H9 (cell line): ENCODE results near the gene HMOX2. TPM values are rescaled to one million over a fixed set of nuclear protein-coding genes. Genes with fewer than 3 reads are reported as not detected.

Experiments
- DNase-seq: peaks from one replicate; pipeline ENCODE4 v3.0.0-alpha.2; 2017
- H2AFZ ChIP-seq: one replicate; pipeline ENCODE4 v1.6.1; 2013; ENCODE audit warnings: mild to moderate bottlenecking, low read length, control low read depth, moderate library complexity
- H2AK5ac ChIP-seq: 2 replicates; pipeline ENCODE4 v1.6.1; 2013; ENCODE audit warnings: low read length, control low read depth, mixed read lengths; ENCODE audit not compliant: insufficient read length
- H2BK120ac ChIP-seq: one replicate; pipeline ENCODE4 v1.6.1; 2013; ENCODE audit warnings: low read depth, mild to moderate bottlenecking, low read length, control low read depth, inconsistent platforms; ENCODE audit not compliant: poor library complexity, severe bottlenecking
- H2BK12ac ChIP-seq: 2 replicates; pipeline ENCODE4 v1.6.1; 2013; ENCODE audit warnings: low read length, control low read depth, mixed read lengths, low read depth; ENCODE audit not compliant: insufficient read length
- H2BK15ac ChIP-seq: 2 replicates; pipeline ENCODE4 v1.6.1; 2013; ENCODE audit warnings: low read depth, low read length, control low read depth
- H2BK20ac ChIP-seq: one replicate; pipeline ENCODE4 v1.6.1; 2013; ENCODE audit warnings: low read depth, mild to moderate bottlenecking, low read length, control low read depth, inconsistent platforms; ENCODE audit not compliant: poor library complexity, severe bottlenecking
- H2BK5ac ChIP-seq: 2 replicates; pipeline ENCODE4 v1.6.1; 2013; ENCODE audit warnings: low read length, control low read depth, mixed read lengths; ENCODE audit not compliant: insufficient read length
- H3K14ac ChIP-seq: 2 replicates; pipeline ENCODE4 v1.6.1; 2013; ENCODE audit warnings: low read length, control low read depth; ENCODE audit not compliant: insufficient read depth
- H3K18ac ChIP-seq: 2 replicates; pipeline ENCODE4 v1.6.1; 2013; ENCODE audit warnings: low read depth, mild to moderate bottlenecking, mixed read lengths, low read length, control low read depth; ENCODE audit not compliant: insufficient read length
- H3K23ac ChIP-seq: 2 replicates; pipeline ENCODE4 v1.6.1; 2013; ENCODE audit warnings: low read length, control low read depth, mixed read lengths, low read depth; ENCODE audit not compliant: insufficient read length
- H3K23me2 ChIP-seq: 2 replicates; pipeline ENCODE4 v1.6.1; 2013; ENCODE audit warnings: low read depth, mild to moderate bottlenecking, mixed read lengths, low read length, control low read depth; ENCODE audit not compliant: insufficient read length, poor library complexity, severe bottlenecking
- H3K27ac ChIP-seq: 2 replicates; pipeline ENCODE4 v1.5.1; 2013; ENCODE audit warnings: low read length, control low read depth, mixed read lengths, low read depth; ENCODE audit not compliant: insufficient read length
- H3K27me3 ChIP-seq: 2 replicates; pipeline ENCODE4 v1.6.1; 2013; ENCODE audit warnings: low read length, control low read depth, inconsistent platforms; ENCODE audit not compliant: insufficient read depth
- H3K4ac ChIP-seq: 2 replicates; pipeline ENCODE4 v1.6.1; 2013; ENCODE audit warnings: low read depth, mild to moderate bottlenecking, control low read depth, inconsistent platforms, low read length, moderate library complexity
- H3K4me1 ChIP-seq: 2 replicates; pipeline ENCODE4 v1.6.1; 2013; ENCODE audit warnings: low read length, control low read depth, inconsistent platforms; ENCODE audit not compliant: insufficient read depth
- H3K4me2 ChIP-seq: 2 replicates; pipeline ENCODE4 v1.6.1; 2013; ENCODE audit warnings: low read length, control low read depth, mixed read lengths; ENCODE audit not compliant: insufficient read length, insufficient read depth
- H3K56ac ChIP-seq: 2 replicates; pipeline ENCODE4 v1.6.1; 2013; ENCODE audit warnings: low read depth, mild to moderate bottlenecking, mixed read lengths, low read length, control low read depth; ENCODE audit not compliant: insufficient read length
- H3K79me1 ChIP-seq: 2 replicates; pipeline ENCODE4 v1.6.1; 2013; ENCODE audit warnings: low read depth, mild to moderate bottlenecking, moderate library complexity, low read length, control low read depth, inconsistent platforms; ENCODE audit not compliant: insufficient read depth, poor library complexity, severe bottlenecking
- H3K79me2 ChIP-seq: 2 replicates; pipeline ENCODE4 v1.6.1; 2013; ENCODE audit warnings: low read length, control low read depth, inconsistent platforms; ENCODE audit not compliant: insufficient read depth
- H3K9ac ChIP-seq: 2 replicates; pipeline ENCODE4 v1.6.1; 2013; ENCODE audit warnings: low read length, control low read depth, mixed read lengths; ENCODE audit not compliant: insufficient read length; ENCODE audit errors: extremely low read depth
- H3K9me3 ChIP-seq: one replicate; pipeline ENCODE4 v1.6.1; 2013; ENCODE audit warnings: low read depth, low read length, inconsistent platforms; ENCODE audit not compliant: control insufficient read depth
- H3T11ph ChIP-seq: one replicate; pipeline ENCODE4 v1.6.1; 2013; ENCODE audit warnings: mild to moderate bottlenecking, low read length, control low read depth, inconsistent platforms
- H4K20me1 ChIP-seq: one replicate; pipeline ENCODE4 v1.6.1; 2013; ENCODE audit not compliant: control insufficient read depth, insufficient read length, insufficient read depth
- H4K5ac ChIP-seq: 2 replicates; pipeline ENCODE4 v1.6.1; 2013; ENCODE audit warnings: low read depth, mild to moderate bottlenecking, mixed read lengths, low read length, control low read depth; ENCODE audit not compliant: insufficient read length
- H4K8ac ChIP-seq: replicated peaks from 2 replicates; pipeline ENCODE4 v1.6.1; 2013; ENCODE audit warnings: low read length, control low read depth, mixed read lengths, low read depth; ENCODE audit not compliant: insufficient read length
- H4K91ac ChIP-seq: 2 replicates; pipeline ENCODE4 v1.6.1; 2013; ENCODE audit warnings: low read depth, mild to moderate bottlenecking, moderate library complexity, mixed read lengths, low read length, control low read depth; ENCODE audit not compliant: insufficient read length
- H3K27ac Mint-ChIP-seq, 3 experiments: 2 replicates in 2 of 3; 3 replicates in 1 of 3; pipeline ENCODE4 v1.8.0; 2020 to 2021; ENCODE audit warnings: mixed read lengths in 3 of 3, mild to moderate bottlenecking in 1 of 3, moderate library complexity in 1 of 3
- H3K27me3 Mint-ChIP-seq: 2 replicates; pipeline ENCODE4 v1.8.0; 2021; ENCODE audit warnings: low read depth, mild to moderate bottlenecking, moderate library complexity, mixed read lengths
- H3K36me3 Mint-ChIP-seq, 3 experiments: 2 replicates in 2 of 3; 3 replicates in 1 of 3; pipeline ENCODE4 v1.8.0; 2020 to 2021; ENCODE audit warnings: low read depth in 3 of 3, mixed read lengths in 3 of 3; ENCODE audit not compliant: insufficient read depth in 1 of 3
- H3K4me1 Mint-ChIP-seq, 2 experiments: 2 replicates each; pipeline ENCODE4 v1.8.0; 2020; ENCODE audit warnings: mixed read lengths in 2 of 2
- H3K4me3 Mint-ChIP-seq, 2 experiments: 2 replicates in 1 of 2; 3 replicates in 1 of 2; pipeline ENCODE4 v1.8.0; 2020 to 2021; ENCODE audit warnings: mild to moderate bottlenecking in 2 of 2, mixed read lengths in 2 of 2, moderate library complexity in 1 of 2
- H3K9me3 Mint-ChIP-seq, 2 experiments: 2 replicates in 1 of 2; 3 replicates in 1 of 2; pipeline ENCODE4 v1.8.0; 2020; ENCODE audit warnings: mild to moderate bottlenecking in 2 of 2, mixed read lengths in 2 of 2, moderate library complexity in 1 of 2
- WGBS: extraction: QIAGEN DNeasy Blood & Tissue Kit; methylation state at CpG from one replicate; pipeline ENCODE4 v1.1.7; 2013; ENCODE audit warnings: missing lambda C conversion rate, low lambda C conversion rate, mixed read lengths; ENCODE audit not compliant: insufficient read length; ENCODE audit errors: extremely low coverage; 5-methylcytosine and 5-hydroxymethylcytosine counted together
- total RNA-seq: library from RNA; stranded (reverse); gene quantifications from 2 replicates; pipeline ENCODE4 v1.2.1, GENCODE V29; 2021
- TF ChIP-seq, protein P1 (sequence below): fragments of 200-600 bp; sonication (generic); conservative IDR thresholded peaks from 3 replicates; pipeline ENCODE4 v1.8.0; 2021; ENCODE audit warnings: antibody characterized with exemption, mild to moderate bottlenecking

The HMOX2 gene
- total RNA-seq, 1 experiment from 2014 or later, result 44.4 TPM

DNA sequence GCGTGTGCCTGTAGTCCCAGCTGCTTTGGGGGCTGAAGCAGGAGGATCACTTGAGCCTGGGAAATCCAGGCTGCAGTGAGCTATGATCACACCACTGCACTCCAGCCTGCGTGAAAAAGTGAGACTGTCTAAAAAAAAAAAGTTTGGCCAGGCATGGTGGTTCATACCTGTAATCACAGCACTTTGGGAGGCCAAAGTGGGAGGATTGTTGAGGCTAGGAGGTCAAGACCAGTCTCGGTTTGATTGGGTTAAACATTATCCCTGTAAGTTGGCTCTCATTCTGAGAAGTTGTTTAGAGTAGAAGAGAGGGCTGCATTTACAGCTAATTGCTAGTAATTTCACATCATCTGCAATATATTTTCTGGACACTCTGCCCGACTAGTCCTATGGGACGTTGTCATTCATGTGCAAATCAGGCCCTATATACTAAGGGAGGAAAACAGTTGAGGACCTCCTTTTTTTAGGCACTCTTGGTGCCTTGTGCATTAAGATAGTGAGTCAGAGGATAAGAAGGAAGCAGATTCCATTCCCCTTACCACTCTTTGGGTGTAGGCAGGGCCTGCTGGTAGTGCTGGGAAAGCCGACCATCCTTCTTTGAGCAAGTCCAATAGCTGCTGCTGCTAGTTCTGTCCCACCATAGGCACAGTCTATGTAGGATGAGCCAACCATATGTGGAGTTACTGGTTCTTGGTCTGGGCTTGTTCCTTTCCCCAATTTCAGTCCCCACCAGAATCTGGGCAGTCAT lies 18.7 kb downstream of the HMOX2 start:
- no peak overlapping the region for H3K9ac ChIP-seq
- no CpG with 5 or more reads among the region's 6 CpGs for WGBS

More for the DNA sequence above, 18.7 kb downstream of the HMOX2 start:
- Histone ChIP-seq H3T11ph (no peak overlapping the region), H3K4me1 (no peaks in the 10 kb centered on the region), H2BK5ac (no peak overlapping the region), H3K9me3 (no peaks in the 10 kb centered on the region), H4K5ac (no peak overlapping the region), H3K23me2 (no peaks in the 10 kb centered on the region), H3K27me3 (no peaks in the 10 kb centered on the region), H3K4me2 (no peak overlapping the region), H2BK120ac (no peak overlapping the region), H3K14ac (no peak overlapping the region), H2BK20ac (no peak overlapping the region), H2BK15ac (no peak overlapping the region), H2BK12ac (no peak overlapping the region), H3K27ac (no peak overlapping the region), H4K20me1 (no peaks in the 10 kb centered on the region), H3K18ac (no peak overlapping the region), H3K79me1 (no peaks in the 10 kb centered on the region), H4K91ac (no peak overlapping the region), H2AFZ (no peak overlapping the region), H3K79me2 (no peaks in the 10 kb centered on the region), H3K4ac (no peak overlapping the region), H2AK5ac (no peak overlapping the region), H4K8ac (no peak overlapping the region), H3K23ac (no peak overlapping the region), H3K56ac (no peak overlapping the region)
- peaks cover 0 to 3% (median 0%) of the 10 kb centered on the region in 3 experiments; a peak in 2 of 7 replicates for H3K36me3 Mint-ChIP-seq
- no peaks in the 10 kb centered on the region for H3K27me3 Mint-ChIP-seq
- no peak overlapping the region for H3K4me3 Mint-ChIP-seq
- no peaks in the 10 kb centered on the region for H3K9me3 Mint-ChIP-seq
- TF ChIP-seq, protein P1, sequence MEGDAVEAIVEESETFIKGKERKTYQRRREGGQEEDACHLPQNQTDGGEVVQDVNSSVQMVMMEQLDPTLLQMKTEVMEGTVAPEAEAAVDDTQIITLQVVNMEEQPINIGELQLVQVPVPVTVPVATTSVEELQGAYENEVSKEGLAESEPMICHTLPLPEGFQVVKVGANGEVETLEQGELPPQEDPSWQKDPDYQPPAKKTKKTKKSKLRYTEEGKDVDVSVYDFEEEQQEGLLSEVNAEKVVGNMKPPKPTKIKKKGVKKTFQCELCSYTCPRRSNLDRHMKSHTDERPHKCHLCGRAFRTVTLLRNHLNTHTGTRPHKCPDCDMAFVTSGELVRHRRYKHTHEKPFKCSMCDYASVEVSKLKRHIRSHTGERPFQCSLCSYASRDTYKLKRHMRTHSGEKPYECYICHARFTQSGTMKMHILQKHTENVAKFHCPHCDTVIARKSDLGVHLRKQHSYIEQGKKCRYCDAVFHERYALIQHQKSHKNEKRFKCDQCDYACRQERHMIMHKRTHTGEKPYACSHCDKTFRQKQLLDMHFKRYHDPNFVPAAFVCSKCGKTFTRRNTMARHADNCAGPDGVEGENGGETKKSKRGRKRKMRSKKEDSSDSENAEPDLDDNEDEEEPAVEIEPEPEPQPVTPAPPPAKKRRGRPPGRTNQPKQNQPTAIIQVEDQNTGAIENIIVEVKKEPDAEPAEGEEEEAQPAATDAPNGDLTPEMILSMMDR, result no peak
- DNase-seq, result no peak
- H3K27ac Mint-ChIP-seq, result peak overlapping the region in 2 of 3 experiments; percentile 12 to 62; a peak in 1 of 7 replicates
- peaks cover 4 to 20% of the 10 kb centered on the region in 2 experiments; a peak in 3 of 4 replicates for H3K4me1 Mint-ChIP-seq
